HG03432 (cell line): ENCODE results near the gene SV2C.

Source experiments
- ATAC-seq: cut with Tn5 transposase; IDR thresholded peaks from one replicate; pipeline ENCODE4 v1.9.1; 2021; ENCODE audit warnings: mild to moderate bottlenecking, moderate library complexity; ENCODE audit not compliant: unreplicated experiment

Gene SV2C

DNA sequence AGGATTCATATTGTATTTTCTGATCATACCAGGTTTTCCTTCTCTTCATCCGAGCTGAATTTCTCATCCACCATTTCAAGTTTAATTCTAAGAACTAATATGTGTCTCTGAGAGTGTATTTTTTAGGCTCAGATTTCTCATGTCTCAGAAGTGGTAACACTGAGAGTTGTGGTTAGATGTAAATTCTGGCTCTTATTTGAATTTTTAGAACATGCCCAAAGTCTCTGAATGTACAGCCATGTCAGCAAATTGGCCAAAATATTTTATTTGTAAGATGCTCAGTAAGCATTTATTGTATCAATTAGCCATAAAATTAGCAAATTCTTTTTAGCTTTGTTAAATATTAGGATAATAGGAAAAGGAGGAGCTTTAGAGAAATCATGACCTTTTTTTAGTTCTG is 16.6 kb downstream of the SV2C start:
- ATAC-seq = peak; percentile 63

DNA sequence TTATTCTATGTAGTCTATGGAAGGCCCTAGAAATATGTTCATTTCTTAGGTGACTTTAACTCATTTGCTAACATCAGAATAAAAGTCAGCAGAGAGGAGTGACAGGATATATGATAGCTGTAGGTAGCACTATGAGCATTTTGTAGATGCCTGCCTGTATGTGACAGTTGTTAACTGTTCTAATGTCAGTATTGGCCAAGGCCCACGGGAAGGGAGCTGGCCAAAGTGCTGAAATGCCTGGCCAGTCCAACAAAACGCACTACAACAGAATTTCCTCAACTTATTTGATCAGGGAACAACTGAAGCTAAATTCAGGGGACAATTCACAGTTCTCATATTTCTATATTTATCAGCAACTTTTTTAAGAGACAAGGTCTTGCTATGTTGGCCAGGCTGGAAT is 20.8 kb downstream of the SV2C start:
- ATAC-seq = no peak

- no peak for ATAC-seq
Observed at GRCh38 chr5:76106149-76106548, 23.0 kb downstream of the SV2C start.

GRCh38 chr5:76111477-76112174 is 28.4 kb downstream of the SV2C start:
- no peak for ATAC-seq

DNA sequence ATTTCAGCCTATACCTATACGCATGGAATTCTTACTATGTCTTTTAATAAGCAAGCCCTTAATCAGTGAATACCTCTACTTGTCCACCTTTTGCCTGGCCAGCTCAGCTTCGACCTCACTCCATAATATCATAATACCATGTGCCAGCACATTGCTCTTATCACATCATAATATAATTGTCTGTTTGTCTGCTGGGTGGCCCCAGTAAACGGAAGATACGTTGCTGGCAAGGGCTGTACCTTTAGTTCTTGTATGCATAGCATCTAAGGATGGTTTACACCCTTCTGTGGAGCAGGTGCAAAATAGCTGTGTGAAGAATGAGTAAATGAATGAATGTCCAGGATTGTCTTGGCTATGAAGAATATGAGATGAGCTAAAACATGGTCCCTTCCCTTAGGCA is 29.9 kb downstream of the SV2C start:
- no peak for ATAC-seq

- ATAC-seq = no peak
Observed at GRCh38 chr5:76114179-76114851, 31.1 kb downstream of the SV2C start.

GRCh38 chr5:76125346-76125745 is 42.2 kb downstream of the SV2C start:
- no peak for ATAC-seq

DNA sequence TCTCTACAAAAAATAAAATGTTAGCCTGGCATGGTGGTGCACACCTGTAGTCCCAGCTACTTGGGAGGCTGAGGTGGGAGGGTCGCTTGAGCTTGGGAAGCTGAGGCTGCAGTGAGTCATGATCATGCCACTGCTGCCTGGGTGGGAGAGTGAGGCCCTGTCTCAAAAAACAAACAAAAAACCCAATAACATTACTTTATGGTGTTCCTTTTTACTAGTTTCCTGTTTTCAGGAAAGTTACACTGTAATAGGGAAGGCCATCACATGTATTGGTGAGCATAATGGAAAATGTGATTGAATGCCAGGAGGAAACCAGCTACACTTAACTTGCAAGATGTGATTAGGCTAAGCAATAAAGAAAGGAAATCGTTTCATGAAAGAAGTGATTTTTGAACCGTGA is 42.7 kb downstream of the SV2C start:
- no peak for ATAC-seq

- ATAC-seq = no peak
Observed at GRCh38 chr5:76134003-76134402, 50.8 kb downstream of the SV2C start.

DNA sequence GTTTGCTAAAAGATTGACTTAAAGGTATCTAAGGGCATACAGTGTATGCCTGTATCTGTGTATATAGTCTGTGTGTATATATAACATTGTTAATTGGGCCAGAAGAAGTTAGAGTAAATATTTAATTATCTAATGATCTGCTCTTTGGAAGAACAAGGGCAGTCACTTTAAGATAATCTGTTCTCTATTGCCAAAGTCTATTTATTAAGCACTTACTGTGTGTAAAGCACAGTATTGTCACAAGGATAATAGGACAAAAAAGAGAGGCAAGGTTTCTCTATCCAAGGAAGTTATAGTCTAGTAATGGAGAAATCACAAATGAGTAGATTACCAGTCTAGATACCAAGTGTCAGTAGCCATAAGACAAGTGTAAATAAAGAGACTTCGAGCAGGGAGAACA is 51.5 kb downstream of the SV2C start:
- ATAC-seq = no peak

DNA sequence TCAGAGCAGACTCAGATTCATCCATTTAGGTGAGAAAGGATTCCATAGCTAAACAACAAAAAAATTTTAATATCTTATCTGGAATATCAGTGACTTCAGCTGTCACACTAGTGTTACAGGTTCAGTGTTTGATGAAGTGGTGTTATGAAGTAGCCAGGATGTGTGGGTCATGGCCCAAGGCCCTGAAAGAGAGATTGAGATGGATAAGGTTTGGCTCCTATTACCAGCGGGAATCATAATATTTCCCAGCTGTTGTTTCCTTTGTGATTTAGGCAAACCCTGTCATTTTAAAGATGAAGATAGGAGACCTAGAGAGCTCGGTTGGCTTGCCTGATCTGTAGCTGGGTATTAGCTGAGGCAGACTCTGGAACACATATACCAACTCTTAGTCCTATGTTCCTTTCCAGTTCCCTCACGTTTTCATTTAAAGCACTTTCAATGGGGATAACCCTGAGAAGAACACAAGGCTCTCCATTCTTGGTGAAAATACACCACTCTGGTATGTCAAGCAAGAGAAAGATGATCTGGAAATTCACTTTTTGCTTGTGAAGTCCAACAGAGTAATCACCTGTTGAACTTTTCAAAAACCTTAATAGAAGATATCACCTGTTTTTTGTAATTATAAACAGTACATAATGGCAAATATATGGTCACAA is 54.8 kb downstream of the SV2C start:
- no peak for ATAC-seq

DNA sequence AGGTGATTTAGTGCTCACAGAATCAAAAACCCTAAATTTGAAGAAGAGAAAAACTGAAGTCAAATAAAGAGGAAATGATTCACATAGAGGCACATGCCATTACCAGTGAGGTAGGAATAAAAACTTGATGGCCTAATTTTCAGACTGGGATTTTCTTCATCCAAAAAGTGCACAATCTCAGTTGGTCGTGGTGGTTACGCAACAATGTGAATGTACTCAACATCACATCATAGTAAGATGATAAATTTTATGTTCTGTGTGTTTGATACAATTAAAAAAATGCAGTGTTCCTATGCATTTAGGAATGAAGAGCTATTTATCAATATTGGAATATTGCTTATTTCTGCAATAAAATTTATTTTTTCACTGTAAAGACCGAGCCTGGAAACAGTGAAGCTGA is 60.7 kb downstream of the SV2C start:
- no peak for ATAC-seq

DNA sequence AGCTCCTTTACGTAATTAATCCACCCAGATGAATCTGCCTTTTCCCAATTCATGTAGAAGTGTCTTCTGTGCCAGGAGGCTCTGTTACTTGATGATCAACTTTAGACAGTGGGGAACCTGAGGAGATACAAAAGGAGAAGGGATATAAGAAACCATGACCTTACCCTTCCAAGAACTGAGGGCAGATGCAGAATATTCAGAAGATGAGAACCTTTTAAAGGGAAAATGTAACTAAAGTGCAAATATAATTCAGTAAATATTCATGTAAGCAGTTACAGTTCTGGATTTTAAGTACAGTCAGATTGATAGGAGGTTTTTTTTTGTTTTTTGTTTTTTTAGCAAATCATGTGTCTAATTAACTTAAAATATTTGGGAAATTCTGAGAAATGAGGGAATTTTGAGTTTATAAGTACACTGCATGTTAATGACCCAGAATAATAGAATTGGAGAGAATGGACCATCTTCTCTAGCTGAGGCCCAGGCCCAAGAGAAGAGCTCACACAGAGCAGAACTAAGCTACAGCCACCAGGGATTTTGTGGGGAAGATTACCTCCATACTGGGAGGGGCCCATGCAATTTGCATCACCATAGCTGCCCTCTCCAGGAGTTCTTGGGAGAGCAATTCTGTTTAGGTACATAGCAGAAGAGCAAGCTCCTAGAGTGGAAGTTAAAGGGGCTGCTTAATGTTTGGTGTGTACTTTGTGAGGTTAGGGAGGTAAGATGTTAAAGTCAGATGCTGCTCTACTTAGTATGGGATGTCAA is 61.5 kb downstream of the SV2C start:
- no peak for ATAC-seq

- no peak for ATAC-seq
Observed at GRCh38 chr5:76145945-76146344, 62.8 kb downstream of the SV2C start.

DNA sequence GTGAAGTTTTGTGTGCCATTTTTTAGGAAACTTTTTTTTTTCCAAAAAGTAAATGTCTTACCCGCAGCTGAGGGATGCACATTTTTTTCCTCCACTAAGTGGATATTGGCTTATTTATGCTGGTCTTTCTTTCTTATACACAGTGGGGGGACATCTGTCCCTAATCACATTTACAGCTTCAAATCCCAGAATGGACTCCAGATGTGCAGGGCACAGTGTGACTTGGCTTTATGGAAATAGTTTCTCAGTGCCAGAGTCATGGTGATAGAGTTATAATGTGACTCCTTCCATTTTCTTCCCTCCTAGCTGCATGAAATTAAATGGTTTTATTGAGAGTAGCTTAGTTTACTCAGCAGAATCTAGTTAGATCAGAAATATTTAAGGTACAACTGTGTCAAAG is 66.5 kb downstream of the SV2C start:
- no peak for ATAC-seq

- ATAC-seq = no peak
Observed at GRCh38 chr5:76152161-76152560, 69.0 kb downstream of the SV2C start.

- ATAC-seq = no peak
Observed at GRCh38 chr5:76152700-76153099, 69.5 kb downstream of the SV2C start.

GRCh38 chr5:76153271-76153670 is 70.1 kb downstream of the SV2C start:
- ATAC-seq = no peak

DNA sequence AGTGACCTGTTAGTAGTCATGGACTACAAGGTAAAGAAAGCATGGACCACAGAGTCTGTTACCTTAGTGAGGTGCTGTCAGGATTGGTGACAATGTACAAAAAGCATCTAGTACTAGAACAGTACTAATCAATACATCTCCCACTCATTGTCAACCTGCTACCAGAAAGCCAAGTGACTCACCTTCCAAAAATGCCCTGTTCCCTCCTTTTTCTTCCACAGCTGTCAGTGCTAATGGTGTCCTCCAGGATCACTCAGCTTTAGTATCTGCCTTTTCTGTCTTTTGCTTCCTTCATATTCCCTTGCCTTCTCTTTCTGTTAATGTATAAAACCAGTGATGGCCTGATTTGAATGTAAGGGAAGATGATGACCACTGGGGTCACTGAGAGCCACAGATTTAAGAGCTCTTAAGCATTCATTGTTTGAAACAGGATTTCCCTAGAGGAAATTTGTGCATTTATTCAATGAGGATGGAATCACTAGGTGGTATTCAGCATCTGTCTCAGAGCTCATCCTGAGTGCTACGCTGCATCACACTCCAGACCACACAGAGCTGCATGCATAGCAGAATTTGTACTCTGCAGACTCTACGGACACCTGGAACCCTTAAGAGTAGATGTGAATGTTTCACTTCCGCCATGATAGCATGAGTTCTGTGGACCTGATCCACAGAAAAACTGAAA is 71.0 kb downstream of the SV2C start:
- no peak for ATAC-seq

- no peak for ATAC-seq
Observed at GRCh38 chr5:76155536-76155935, 72.4 kb downstream of the SV2C start.

DNA sequence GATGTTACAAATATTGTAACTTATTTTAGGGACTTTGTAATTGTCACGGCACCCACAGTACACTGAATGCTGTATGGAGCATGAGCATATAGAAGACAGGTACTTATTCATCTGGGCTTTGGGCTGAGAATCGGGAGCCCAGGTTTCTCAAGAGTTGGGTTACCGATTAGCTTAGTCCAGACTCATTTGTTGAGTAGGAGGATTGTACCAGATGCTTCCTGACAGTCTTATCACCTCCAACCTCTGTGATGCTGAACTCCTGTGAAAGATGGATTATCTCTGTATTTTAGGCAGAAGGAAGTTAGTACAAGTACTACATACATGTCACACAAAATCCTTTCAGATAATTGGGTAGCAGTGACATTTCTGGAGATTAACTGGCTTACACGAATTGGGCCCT is 79.2 kb downstream of the SV2C start:
- no peak for ATAC-seq
